ENCODE results near the gene EPO.
A peak's percentile ranks its signal among the peaks of the same experiment; 100 is the strongest.

The EPO gene

DNA sequence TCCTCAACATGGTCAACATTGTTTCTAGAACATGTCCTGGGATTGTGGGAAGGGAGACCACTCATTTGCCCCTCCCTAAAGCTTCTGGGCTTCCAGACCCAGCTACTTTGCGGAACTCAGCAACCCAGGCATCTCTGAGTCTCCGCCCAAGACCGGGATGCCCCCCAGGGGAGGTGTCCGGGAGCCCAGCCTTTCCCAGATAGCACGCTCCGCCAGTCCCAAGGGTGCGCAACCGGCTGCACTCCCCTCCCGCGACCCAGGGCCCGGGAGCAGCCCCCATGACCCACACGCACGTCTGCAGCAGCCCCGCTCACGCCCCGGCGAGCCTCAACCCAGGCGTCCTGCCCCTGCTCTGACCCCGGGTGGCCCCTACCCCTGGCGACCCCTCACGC, at the start of gene EPO:
Gene EPO, plus strand, starts transcription at position 190 of the 392 bp plus-strand sequence. CDS start 513 bp downstream, outside the sequence.
- no peak for DNase-seq (ENCODE audit: low read depth in 2 of 2)

DNA sequence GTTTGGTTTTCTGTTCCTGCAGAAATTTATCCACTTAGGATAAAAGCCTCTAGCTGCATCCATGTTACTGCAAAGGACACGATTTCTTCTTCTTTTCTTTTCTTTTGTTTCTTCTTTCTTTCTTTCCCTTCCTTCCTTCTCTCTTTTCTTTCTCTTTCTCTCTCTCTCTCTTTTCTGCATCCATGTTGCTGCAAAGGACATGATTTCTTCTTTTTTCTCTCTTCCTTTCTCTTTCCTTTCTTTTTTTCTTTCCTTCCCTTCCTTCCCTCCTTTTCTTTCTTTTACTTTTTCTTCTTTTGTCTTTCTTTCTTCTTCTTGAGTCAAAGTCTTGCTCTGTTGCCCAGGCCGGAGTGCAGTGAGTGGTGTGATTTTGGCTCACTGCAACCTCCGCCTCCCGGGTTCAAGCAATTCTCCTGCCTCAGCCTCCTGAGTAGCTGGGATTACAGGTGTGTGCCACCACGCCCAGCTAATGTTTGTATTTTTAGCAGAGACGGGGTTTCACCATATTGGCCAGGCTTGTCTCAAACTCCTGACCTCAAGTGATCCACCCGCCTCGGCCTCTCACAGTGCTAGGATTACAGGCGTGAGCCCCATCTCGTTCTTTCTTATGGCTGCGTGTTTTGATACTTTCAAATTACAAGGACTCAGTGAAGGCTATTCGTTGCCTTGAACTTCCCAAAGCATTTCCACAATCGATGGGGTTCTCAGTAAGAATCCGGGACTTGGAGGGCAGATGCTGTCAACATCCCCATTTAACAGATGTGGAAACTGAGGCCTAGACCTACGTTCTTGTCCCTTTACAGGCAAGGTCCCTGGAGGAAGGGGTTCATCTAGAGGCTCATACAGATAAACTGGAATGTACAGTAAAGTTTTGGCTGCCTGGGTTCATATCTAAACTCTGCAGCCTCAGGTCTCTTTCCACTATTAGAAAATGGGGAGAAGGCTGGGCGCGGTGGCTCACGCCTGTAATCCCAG, 48.6 kb upstream of the EPO start:
- no peak for DNase-seq (ENCODE audit: low read depth in 2 of 2)

DNA sequence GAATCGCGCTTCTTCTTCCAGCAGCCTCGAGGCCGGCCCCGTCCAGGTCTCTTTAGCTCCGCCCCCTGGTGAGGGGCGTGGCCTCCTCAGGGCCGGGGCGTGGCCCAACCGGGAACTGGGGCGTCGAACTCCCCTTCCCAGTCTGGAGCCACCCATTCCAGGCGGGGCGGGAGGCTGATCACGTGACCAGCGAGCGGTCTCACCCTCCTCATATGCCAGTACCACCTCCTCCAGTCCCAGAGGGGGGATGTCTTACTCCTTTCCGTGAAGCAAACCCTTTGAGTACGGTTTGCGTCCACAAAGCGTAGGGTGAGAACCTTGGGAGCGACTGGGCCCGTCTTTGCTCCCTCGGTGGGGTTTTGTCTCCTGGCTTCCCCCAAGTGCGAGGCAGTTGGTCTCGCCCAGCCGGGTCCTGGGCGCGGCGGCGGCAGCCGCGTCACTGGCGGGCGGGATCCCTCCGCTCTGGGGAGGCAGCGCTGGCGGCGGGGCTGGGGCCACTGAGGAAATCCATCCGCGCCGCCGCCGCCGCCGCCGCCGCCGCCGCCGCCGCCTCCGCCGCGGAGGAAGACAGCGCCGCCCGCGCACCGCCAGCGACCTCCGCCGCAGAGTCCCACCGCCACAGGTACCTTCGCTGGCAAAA, 46.8 kb upstream of the EPO start, which contains the start of gene GNB2:
Gene GNB2, plus strand, starts transcription at position 439 of the 640 bp plus-strand sequence. CDS start 2,526 bp downstream, outside the sequence.
- DNase-seq (ENCODE audit: low read depth in 2 of 2): peak; percentile 97 to 99

- DNase-seq (ENCODE audit: low read depth in 2 of 2): peak in 1 of 2 donors; percentile 47
Measured at GRCh38 chr7:100673942-100674410, 46.3 kb upstream of the EPO start.

DNA sequence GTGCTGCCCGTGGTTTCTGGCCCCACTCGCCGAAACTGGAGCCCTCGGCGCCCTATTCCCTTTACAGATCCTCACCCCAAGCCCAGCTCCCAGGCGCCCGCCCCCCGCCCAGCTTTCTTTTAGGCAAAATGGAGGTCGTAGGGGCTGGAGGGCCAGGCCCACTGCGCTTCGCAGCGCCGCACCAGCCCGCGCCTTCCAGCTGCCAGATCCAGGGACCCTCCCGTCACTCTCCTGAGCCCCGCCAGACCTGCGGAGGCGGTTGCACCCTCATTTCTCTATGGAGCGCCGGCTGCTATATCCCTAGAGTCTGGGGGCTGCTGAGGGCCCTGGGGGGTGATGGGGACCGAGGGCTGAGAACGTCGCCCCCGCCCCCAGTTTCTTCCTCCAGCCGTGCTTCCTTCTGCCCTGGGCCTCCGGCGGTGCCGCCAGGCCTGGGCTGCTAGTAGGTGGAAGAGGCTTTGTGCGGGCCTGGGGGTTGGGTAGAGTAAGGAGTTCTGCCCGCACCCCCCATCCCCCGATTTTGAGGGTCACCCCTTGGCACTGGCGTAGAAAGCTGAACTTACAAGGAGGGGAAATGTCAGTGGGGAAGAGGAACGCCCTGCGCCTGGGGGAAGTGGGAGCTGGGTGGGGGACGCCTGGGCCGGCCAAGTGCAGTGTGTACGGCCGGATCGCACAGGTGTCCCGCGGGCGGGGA, 45.7 kb upstream of the EPO start:
- DNase-seq (ENCODE audit: low read depth in 2 of 2): no peak

DNA sequence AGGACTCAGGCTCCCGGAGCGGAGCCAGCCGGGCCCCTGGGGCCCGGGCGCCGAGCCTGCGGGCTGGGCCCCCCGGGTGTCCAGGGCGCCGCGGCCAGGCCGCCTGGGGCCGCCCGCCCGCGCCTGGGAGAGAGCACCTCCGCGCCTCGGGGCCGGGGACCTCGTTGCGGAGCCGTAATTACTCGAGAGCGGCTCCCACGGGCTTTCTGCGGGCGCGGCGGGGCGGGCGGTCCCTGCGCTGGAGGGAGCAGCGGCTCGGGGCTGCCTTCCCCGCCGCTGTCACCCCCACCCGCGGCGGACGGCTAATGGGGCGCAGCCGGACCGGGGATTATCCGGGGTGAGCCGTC, 45.2 kb upstream of the EPO start:
- DNase-seq (ENCODE audit: low read depth in 2 of 2): no peak

DNA sequence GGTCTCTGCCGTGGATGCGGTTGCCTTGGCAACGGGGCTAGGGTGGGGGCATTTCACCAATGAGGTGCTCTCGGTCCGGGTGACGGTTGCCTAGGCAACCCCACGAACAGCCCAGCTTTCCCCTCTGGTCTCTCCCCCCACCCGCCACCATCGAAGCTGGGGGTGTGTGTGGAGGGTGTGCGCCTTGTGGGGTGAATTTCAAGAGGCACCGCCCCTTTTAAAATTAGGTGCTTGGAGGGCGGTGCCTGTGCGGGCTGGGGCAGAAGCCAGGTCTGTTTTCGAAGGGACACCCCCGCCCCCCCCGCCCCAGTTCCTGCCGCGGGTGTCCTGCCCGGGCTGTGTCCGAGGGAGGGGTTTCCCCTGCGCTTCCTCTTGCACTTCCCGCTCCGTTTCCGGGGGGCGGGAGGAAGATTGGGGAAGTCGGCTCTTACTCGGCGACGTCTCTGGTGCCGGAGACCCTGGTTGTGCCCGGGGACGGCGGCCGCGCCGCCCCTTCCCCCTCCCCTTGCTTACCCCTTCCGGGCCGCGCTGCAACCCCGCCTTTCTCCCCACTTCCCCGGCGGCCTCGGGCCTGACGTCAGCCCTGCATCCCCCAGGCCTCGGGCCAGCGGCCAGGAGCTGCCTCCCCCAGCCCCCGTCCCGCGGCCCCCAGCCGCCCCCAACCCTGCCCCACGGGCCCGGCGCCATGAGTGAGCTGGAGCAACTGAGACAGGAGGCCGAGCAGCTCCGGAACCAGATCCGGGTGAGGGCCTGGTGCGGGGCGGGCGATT, 44.5 kb upstream of the EPO start:
- peak; percentile 65 to 66 for DNase-seq (ENCODE audit: low read depth in 2 of 2)

DNA sequence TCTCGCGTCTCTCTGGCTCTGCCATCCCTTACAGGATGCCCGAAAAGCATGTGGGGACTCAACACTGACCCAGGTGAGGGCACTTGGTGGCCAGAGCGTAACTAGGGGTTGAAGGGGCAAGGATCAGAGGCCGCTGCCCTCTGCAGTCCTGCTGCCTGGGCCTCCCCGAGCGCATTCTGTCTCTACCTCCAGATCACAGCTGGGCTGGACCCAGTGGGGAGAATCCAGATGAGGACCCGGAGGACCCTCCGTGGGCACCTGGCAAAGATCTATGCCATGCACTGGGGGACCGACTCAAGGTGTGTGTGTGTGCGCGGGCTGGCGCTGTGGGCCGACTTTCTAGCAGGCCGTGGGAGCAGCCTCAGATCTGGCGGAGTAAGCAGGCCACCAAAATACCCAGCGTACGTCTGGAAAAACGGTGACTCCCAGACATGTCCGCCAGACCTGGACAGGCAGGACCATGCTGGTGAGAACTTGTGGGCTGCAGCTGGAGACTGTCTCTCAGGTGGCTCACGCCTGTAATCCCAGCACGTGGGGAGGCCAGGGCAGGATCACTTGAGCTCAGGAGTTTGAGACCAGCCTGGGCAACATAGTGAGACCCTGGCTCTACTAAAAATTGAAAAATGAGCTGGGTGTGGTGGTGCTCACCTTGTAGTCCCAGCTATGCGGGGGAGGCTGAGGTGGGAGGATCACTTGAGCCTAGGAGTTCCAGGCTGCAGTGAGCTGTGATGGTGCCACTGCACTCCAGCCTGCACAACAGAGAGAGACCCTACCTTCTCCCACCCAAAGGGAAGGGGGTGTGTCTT, 43.6 kb upstream of the EPO start:
- no peak for DNase-seq (ENCODE audit: low read depth in 2 of 2)

- DNase-seq (ENCODE audit: low read depth in 2 of 2): no peak
Measured at GRCh38 chr7:100677308-100678267, 42.7 kb upstream of the EPO start.

DNA sequence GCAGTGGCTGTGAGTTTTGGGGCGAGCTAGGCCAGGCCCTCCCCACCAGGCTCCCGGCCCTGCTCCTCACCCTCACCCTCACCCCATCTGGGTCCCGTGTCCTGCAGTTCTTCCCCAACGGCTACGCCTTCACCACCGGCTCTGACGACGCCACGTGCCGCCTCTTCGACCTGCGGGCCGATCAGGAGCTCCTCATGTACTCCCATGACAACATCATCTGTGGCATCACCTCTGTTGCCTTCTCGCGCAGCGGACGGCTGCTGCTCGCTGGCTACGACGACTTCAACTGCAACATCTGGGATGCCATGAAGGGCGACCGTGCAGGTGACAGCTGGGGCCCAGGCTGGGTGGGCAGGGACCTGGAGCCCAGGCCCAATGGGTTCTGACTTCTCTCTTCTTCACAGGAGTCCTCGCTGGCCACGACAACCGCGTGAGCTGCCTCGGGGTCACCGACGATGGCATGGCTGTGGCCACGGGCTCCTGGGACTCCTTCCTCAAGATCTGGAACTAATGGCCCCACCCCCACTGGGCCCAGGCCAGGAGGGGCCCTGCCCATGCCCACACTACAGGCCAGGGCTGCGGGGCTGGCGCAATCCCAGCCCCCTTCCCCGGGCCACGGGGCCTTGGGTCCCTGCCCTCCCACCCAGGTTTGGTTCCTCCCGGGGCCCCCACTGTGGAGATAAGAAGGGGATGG, 41.8 kb upstream of the EPO start:
- DNase-seq (ENCODE audit: low read depth in 2 of 2): no peak

DNA sequence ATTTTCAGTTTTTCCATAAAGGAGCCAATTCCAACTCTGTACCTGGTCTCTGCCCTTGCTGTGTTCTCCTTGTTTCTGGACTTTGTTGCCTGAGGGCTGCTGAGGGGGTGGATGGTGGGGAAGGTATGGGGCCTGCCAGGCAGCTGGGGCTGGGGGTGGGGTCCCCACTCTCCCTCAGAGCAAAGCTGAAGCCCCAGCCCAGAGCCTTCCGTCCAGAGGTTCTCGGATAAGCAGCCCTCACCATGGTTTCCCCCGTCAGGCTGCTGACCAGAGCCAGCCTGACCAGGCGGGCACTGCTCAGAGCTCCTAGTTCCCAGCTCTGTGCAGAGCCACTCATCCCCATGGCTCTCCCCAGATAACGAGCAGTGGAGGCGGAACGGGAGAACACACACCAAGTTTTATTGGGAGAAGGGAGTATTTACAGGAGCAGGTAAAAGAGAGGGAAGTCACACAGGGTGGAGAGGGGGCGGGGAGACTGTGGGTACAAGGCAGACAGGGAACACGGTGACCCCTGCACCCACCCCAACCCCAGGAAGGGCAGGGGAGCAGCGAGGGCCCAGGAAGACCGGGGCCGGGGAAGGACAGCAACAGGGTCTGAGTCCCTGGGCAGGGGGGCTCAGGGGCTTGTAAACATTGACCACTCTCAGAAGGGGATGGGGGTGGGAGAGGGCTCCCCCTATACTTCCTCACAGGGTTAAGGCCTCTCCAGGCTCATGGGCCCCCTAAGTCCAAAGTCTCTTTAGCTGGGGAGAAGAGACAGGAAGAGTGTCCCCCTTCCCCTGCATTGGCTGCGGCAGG, 40.9 kb upstream of the EPO start:
- DNase-seq (ENCODE audit: low read depth in 2 of 2): no peak

- DNase-seq (ENCODE audit: low read depth in 2 of 2): no peak
Measured at GRCh38 chr7:100679927-100680575, 40.2 kb upstream of the EPO start.

DNA sequence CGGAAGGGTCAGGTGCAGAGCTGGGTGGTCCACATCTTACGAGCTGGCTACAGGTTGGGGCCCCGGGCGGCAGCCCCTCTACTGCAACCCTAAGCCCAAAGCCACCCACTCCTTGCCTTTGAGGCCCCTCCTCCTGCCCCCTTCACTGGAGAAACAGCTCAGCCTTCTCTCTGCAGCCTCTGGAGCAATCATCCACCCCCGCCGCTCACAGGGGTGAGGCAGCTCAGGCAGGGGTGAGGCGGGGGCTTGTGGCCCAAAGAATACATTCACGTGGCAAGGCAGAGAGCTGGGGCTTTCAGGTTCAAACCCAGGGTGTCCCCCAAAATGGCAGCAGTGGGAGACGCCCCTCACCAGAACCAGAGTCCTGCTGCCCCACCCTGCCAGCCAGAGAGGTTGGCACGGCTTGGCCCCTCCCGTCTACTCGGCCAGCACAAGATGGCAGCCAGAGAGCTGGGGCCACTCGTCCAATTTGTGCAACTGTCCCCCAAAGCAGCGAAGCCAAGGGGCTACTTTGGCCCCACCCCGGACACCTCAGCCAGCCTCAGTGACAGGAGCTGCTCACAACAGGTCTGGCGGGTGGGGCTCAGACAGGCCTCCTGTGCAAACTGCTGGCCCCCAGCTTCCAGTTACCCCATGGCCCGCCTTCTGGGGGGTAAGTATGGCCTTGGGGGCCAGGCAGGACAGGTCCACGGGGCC, 39.5 kb upstream of the EPO start:
- DNase-seq (ENCODE audit: low read depth in 2 of 2): no peak

DNA sequence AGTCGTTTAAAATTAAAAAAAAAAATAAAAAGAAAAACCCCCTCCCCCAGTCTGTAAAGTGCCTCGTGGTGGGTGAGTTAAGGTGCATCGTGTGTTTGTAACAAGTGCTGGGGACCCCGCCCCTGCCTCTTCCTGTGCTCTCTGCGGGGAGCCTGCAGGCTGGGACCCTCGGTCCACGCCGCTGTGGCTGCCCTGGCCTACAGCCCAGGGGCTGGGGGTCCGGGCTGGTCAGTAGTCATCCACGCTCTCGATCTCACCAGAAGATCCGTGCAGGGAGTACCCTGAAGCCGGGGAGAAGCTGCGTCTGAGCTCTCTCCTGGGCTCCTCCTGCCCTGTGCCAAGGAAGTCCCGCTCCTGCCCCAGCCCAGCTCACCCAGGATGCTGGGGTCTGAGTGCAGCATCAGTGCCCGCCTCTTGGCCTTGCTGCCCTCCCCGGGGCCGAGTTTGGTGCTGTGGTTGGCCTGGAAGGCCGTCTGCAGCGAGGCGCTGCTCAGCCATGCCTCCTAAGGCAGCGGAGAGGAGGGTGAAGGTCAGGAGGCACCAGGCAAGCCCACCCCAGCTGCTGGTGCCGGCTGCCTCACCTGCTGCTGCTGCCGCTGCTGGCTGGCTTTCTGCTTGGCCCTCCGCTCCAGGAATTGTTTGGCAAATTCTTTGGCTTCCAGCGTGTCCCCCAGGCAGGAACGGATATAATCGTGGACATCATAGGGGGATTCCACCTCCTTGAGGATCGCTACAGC, 38.6 kb upstream of the EPO start:
- DNase-seq (ENCODE audit: low read depth in 2 of 2): no peak

- DNase-seq (ENCODE audit: low read depth in 2 of 2): no peak
Measured at GRCh38 chr7:100682228-100682741, 38.0 kb upstream of the EPO start.

Measured in stimulated activated CD4-positive, alpha-beta T cell treated with anti-CD3 and anti-CD28 coated beads, Interleukin-1b, Interleukin-23, amount 100 ng/mL, for 4 hours (primary cell).